Sigmoid colon (tissue), 7 donors: ENCODE data around the gene HDAC6. TPM values are rescaled to one million over a fixed set of nuclear protein-coding genes. Genes with fewer than 3 reads are reported as not detected.
"Not testable (repeated sequence)": the region's sequence is repeated elsewhere in the genome, so short reads cannot be mapped to it uniquely, and the experiment has no call there.

Source experiments
- DNase-seq: peaks from one replicate; pipeline ENCODE4 v3.0.0-alpha.2; 2019
- H3K27ac ChIP-seq, 4 donors: fragments of 200-600 bp; sonication (generic); one replicate each; pipeline ENCODE4 v1.5.1; 2016 to 2019; ENCODE audit warnings: mild to moderate bottlenecking in 1 of 4
- H3K27me3 ChIP-seq, 3 donors: fragments of 200-600 bp; sonication (generic); one replicate each; pipeline ENCODE4 v1.5.1; 2019; ENCODE audit warnings: mild to moderate bottlenecking in 1 of 3
- H3K36me3 ChIP-seq, 4 donors: fragments of 200-600 bp; sonication (generic); one replicate each; pipeline ENCODE4 v1.5.1; 2016 to 2019
- H3K4me1 ChIP-seq, 4 donors: fragments of 200-600 bp; sonication (generic); one replicate each; pipeline ENCODE4 v1.5.1; 2017 to 2019
- H3K4me3 ChIP-seq, 4 donors: fragments of 200-600 bp; sonication (generic); one replicate each; pipeline ENCODE4 v1.5.1; 2017 to 2019; ENCODE audit warnings: mild to moderate bottlenecking in 2 of 4, moderate library complexity in 1 of 4
- H3K9me3 ChIP-seq, 4 donors: fragments of 200-600 bp in 3 of 4; sonication (generic) in 3 of 4; one replicate each; pipeline versions ENCODE4 v1.5.1 to v1.6.1; 2013 to 2019
- CTCF ChIP-seq, 4 experiments: fragments of 450-650 bp in 3 of 4; fragments of 200-600 bp in 1 of 4; IDR thresholded peaks; one replicate each; pipeline ENCODE4 v1.5.1; 2016 to 2019; ENCODE audit warnings: antibody characterized with exemption in 4 of 4, mild to moderate bottlenecking in 3 of 4, moderate library complexity in 2 of 4
- EP300 ChIP-seq, 4 donors: sonication (generic); formaldehyde crosslinking; IDR thresholded peaks; one replicate each; pipeline ENCODE4 v1.6.1; 2017; ENCODE audit warnings: antibody characterized with exemption in 4 of 4
- POLR2A ChIP-seq, 2 donors: fragments of 450-650 bp; IDR thresholded peaks; one replicate each; pipeline ENCODE4 v1.6.1; 2016; ENCODE audit warnings: antibody characterized with exemption in 2 of 2, mild to moderate bottlenecking in 2 of 2, moderate library complexity in 2 of 2
- POLR2AphosphoS5 ChIP-seq, 4 donors: sonication (generic); formaldehyde crosslinking; IDR thresholded peaks; one replicate each; pipeline ENCODE4 v1.6.1; 2017; ENCODE audit warnings: antibody characterized with exemption in 4 of 4
- WGBS, 2 donors: extraction: QIAGEN DNeasy Blood & Tissue Kit; methylation state at CpG; one replicate each; pipeline ENCODE4 v1.1.7; 2013; 5-methylcytosine and 5-hydroxymethylcytosine counted together
- intact Hi-C: fragments of 100-400 bp; cut with DNase I; formaldehyde crosslinking; loops from one replicate; pipeline ENCODE4 v1.15.1; 2023
- polyA plus RNA-seq, 3 donors: library from polyadenylated mRNA; stranded (reverse); fragments of 200-250 nt; gene quantifications; one replicate each; pipeline ENCODE4 v1.2.3, GENCODE V29; 2013
- total RNA-seq, 4 donors: library from RNA; depleted of rRNA; stranded (reverse); fragments of >200 nt; gene quantifications; one replicate each; pipeline ENCODE4 v1.1.0, GENCODE V29; 2016
- donor health status: healthy with polysubstance abuse.
- donor health status: Bipolar disorder and iron deficiency.
- donor health status: healthy.

The HDAC6 gene
- total and polyA plus RNA-seq, 7 donors, result 22.2 to 110 (median 51.8) TPM

GRCh38 chrX:48816014-48816810, 14.3 kb downstream of the HDAC6 start:
- WGBS, 2 donors, result 95 to 96% methylated on average over 18 of the region's 18 CpGs
- Histone ChIP-seq H3K36me3 (peaks cover 0 to 50% (median 6%) of the 10 kb centered on the region in 4 donors), H3K4me1 (no peaks in the 10 kb centered on the region), H3K27ac (no peak overlapping the region), H3K27me3 (no peaks in the 10 kb centered on the region), H3K4me3 (no peak overlapping the region), H3K9me3 (no peaks in the 10 kb centered on the region)
- TF ChIP-seq POLR2AphosphoS5 (IDR thresholded peaks at IDR 0.05) (no peak), POLR2A (IDR thresholded peaks at IDR 0.05) (no peak), CTCF (IDR thresholded peaks at IDR 0.05) (no peak), EP300 (IDR thresholded peaks at IDR 0.05) (no peak)
- no peak for DNase-seq
- intact Hi-C loops, result no loop called here

- DNase-seq, result no peak
- no peaks in the 10 kb centered on the region for H3K9me3 ChIP-seq
- H3K27ac ChIP-seq, result no peak overlapping the region
- intact Hi-C loops, result no loop called here
- no peak overlapping the region for H3K4me3 ChIP-seq
- 96% methylated on average over 16 of the region's 16 CpGs for WGBS, 2 donors
- H3K27me3 ChIP-seq, result no peaks in the 10 kb centered on the region
- peaks cover 0 to 62% (median 9%) of the 10 kb centered on the region in 4 donors for H3K36me3 ChIP-seq
- TF ChIP-seq POLR2AphosphoS5 (IDR thresholded peaks at IDR 0.05), result no peak
- no peak for TF ChIP-seq CTCF (IDR thresholded peaks at IDR 0.05)
- no peak for TF ChIP-seq POLR2A (IDR thresholded peaks at IDR 0.05)
- no peak for TF ChIP-seq EP300 (IDR thresholded peaks at IDR 0.05)
- no peaks in the 10 kb centered on the region for H3K4me1 ChIP-seq
Observed at GRCh38 chrX:48818098-48818497, 16.2 kb downstream of the HDAC6 start.

- no peak for TF ChIP-seq CTCF (IDR thresholded peaks at IDR 0.05)
- no peak for TF ChIP-seq EP300 (IDR thresholded peaks at IDR 0.05)
- no peak for TF ChIP-seq POLR2A (IDR thresholded peaks at IDR 0.05)
- no peak for TF ChIP-seq POLR2AphosphoS5 (IDR thresholded peaks at IDR 0.05)
- H3K36me3 ChIP-seq, result peaks cover 0 to 67% (median 10%) of the 10 kb centered on the region in 4 donors
- WGBS, 2 donors, result 96 to 98% methylated on average over 4 of the region's 4 CpGs
- intact Hi-C loops, result no loop called here
- H3K27me3 ChIP-seq, result no peaks in the 10 kb centered on the region
- H3K4me3 ChIP-seq, result no peak overlapping the region
- no peak for DNase-seq
- no peaks in the 10 kb centered on the region for H3K4me1 ChIP-seq
- no peak overlapping the region for H3K27ac ChIP-seq
- no peaks in the 10 kb centered on the region for H3K9me3 ChIP-seq
Observed at GRCh38 chrX:48818866-48819265, 17.0 kb downstream of the HDAC6 start.

- 88 to 91% methylated on average over 9 of the region's 9 CpGs for WGBS, 2 donors
- H3K4me3 ChIP-seq, H3K27ac ChIP-seq, H3K27me3 ChIP-seq, H3K9me3 ChIP-seq, intact Hi-C loops, DNase-seq, H3K4me1 ChIP-seq: not testable (repeated sequence)
- H3K36me3 ChIP-seq, result peaks cover 0 to 71% (median 12%) of the 10 kb centered on the region in 4 donors
Observed at GRCh38 chrX:48819394-48819793, 17.5 kb downstream of the HDAC6 start.

GRCh38 chrX:48823053-48823452, 21.2 kb downstream of the HDAC6 start:
- Histone ChIP-seq H3K27me3 (no peaks in the 10 kb centered on the region), H3K36me3 (peaks cover 0 to 49% (median 9%) of the 10 kb centered on the region in 4 donors), H3K4me1 (no peaks in the 10 kb centered on the region), H3K4me3 (no peak overlapping the region), H3K27ac (no peak overlapping the region), H3K9me3 (no peaks in the 10 kb centered on the region)
- intact Hi-C loops, result no loop called here
- TF ChIP-seq EP300 (IDR thresholded peaks at IDR 0.05) (no peak), POLR2A (IDR thresholded peaks at IDR 0.05) (no peak), CTCF (IDR thresholded peaks at IDR 0.05) (no peak), POLR2AphosphoS5 (IDR thresholded peaks at IDR 0.05) (no peak)
- 89 to 90% methylated on average over 6 of the region's 6 CpGs for WGBS, 2 donors
- no peak for DNase-seq
